HG02759 (cell line): ENCODE data around the gene TMEM260.
"Not testable (repeated sequence)": the region's sequence is repeated elsewhere in the genome, so short reads cannot be mapped to it uniquely, and the experiment has no call there.

Source experiments
- ATAC-seq: cut with Tn5 transposase; IDR thresholded peaks from one replicate; pipeline ENCODE4 v1.9.1; 2021; ENCODE audit warnings: mild to moderate bottlenecking, moderate library complexity; ENCODE audit not compliant: unreplicated experiment

TMEM260 gene

GRCh38 chr14:56666294-56666693 is 86.7 kb downstream of the TMEM260 start:
- no peak for ATAC-seq

- ATAC-seq, result no peak
These were observed 87.1 kb downstream of the TMEM260 start for GRCh38 chr14:56666716-56667115.

- not testable (repeated sequence) for ATAC-seq
These were observed 87.7 kb downstream of the TMEM260 start for GRCh38 chr14:56667290-56667689.

GRCh38 chr14:56676042-56676441 is 96.4 kb downstream of the TMEM260 start:
- no peak for ATAC-seq

- ATAC-seq, result no peak
These were observed 99.2 kb downstream of the TMEM260 start for GRCh38 chr14:56678838-56679237.

GRCh38 chr14:56686416-56686815 is 106.8 kb downstream of the TMEM260 start:
- ATAC-seq, result no peak

- ATAC-seq, result no peak
These were observed 107.5 kb downstream of the TMEM260 start for GRCh38 chr14:56687123-56687522.

- no peak for ATAC-seq
These were observed 115.0 kb downstream of the TMEM260 start for GRCh38 chr14:56694609-56695008.

- ATAC-seq, result not testable (repeated sequence)
These were observed 115.6 kb downstream of the TMEM260 start for GRCh38 chr14:56695216-56695615.
